DMS114 treated with DMSO at 0.1 percent for 48 hours (cell line): ENCODE measurements around the gene TMEM169.

Experiments used
- DNase-seq: peaks from one replicate; lab custom pipeline; 2025; ENCODE audit not compliant: unreplicated experiment; lab: John Stamatoyannopoulos, UW

TMEM169 gene

DNA sequence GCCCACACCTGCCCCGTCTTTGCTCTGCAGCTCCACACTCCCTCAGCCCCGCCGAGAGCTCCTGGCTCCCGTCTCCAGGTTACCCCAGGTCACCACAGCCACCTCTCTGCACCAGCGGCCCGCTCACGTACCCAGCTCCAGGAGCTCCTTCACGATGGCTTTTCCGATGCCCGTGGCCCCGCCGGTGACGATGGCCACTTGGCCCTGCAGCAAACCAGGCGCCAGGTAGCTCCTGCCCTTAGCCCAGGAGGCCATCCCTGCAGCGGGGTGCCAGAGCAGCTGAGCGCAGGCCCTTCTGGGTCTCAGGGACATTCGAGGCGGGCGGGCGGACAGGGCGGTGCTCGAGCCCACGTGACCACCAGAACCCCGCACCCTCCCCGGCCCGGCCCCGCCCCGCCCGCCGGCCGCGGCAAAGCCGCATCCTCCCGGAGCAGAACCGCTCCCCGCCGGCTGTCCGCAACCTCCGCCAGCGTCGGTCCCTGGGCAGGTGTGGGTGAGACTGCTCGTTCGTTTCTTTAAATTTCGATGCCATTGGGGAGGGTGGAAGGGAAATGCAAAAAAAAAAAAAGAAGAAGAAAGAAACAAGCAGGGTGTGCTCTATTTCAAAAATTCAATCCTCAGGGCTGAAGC is at the start of gene TMEM169, which contains the start of gene PECR:
Gene TMEM169, plus strand, starts transcription at position 433 of the 630 bp plus-strand sequence. CDS start 14,045 bp downstream, outside the sequence.
Gene PECR, minus strand, starts transcription at position 323 of the 630 bp plus-strand sequence. Its CDS starts 68 bp downstream, at position 255.
- DNase-seq, result peak; percentile 36

- DNase-seq, result no peak
Observed at GRCh38 chr2:216031960-216032689, 49.6 kb upstream of the TMEM169 start.

GRCh38 chr2:216033403-216033802 is 48.3 kb upstream of the TMEM169 start:
- no peak for DNase-seq

GRCh38 chr2:216034065-216034464 is 47.7 kb upstream of the TMEM169 start:
- no peak for DNase-seq

DNA sequence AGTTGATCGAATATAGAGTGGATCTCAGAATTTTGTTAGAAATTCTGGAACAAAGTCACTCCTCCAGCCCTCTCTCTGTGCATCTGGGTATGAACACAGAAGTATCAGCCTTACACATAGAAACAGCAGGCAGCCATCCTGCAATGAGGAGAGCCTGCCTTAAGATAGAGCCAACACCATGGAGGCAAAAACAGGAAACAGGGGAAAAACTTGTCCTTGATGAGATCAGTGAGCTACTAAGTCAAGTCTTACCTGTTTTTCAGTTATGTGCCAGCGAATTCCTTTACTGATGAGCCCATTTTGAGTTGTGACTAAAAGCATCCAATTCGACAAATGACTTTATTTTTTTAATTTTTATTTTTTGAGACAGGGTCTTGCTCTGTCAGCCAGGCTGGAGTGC is 41.8 kb upstream of the TMEM169 start:
- DNase-seq, result no peak

DNA sequence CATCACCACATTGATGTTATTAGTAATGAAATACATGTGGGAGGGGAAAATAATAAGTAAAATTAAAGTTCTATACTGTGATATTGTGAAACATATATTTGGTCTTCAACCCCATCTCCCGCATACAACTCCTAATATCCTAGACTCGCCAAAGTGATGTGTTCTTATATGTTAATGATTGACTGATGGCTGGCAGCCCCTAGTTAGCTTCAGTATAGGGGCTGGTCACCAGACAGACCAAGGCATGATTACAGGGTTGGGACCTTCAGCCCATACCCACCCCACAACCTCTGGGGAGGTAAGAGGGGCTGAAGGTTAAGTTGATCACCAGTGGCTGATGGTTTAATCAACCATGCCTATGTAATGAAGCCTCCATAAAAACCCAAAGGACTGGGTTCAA is 40.3 kb upstream of the TMEM169 start:
- DNase-seq, result no peak

- DNase-seq, result no peak
Observed at GRCh38 chr2:216043949-216044348, 37.8 kb upstream of the TMEM169 start.

- no peak for DNase-seq
Observed at GRCh38 chr2:216044883-216045486, 36.7 kb upstream of the TMEM169 start.

DNA sequence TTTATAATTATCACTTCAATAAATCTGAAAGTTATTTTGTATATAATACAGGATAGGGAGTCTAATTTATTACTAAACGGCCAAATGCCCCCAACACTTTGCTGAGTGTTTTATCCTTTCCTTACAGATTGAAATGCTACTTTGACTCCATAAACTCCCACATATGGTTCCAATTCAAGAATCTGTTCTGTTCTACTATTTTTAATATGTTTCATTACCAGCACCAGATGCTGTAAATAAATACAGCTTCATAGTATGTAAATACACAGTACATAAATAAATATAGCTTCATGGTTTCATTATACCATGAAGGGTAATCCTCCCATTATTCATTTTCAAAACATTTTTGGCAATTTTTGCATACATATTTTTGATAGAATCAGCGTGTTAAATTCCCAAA is 34.3 kb upstream of the TMEM169 start:
- no peak for DNase-seq

- DNase-seq, result no peak
Observed at GRCh38 chr2:216049452-216049851, 32.3 kb upstream of the TMEM169 start.

DNA sequence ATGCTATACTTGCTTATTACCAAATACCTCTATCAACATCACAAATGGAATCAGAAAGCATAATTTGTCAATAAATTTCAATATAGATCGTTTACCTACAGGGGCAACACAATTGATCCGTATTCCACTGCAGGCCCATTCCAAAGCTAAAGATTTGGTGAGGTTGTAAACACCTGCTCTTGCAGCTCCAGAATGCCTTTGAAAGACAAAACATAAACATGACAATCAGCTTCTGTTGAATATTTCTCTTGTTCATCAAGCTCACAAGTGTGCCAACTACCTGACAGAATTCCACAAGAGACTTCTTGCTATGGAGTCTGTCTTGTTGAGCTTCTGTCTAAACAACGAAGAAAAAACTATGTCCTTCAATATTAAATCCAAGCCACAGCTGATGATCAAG is 30.4 kb upstream of the TMEM169 start:
- DNase-seq, result no peak

- DNase-seq, result no peak
Observed at GRCh38 chr2:216052420-216052819, 29.3 kb upstream of the TMEM169 start.

GRCh38 chr2:216055680-216056079 is 26.0 kb upstream of the TMEM169 start:
- DNase-seq, result no peak

GRCh38 chr2:216056739-216057138 is 25.0 kb upstream of the TMEM169 start:
- no peak for DNase-seq

- DNase-seq, result no peak
Observed at GRCh38 chr2:216057688-216058193, 24.0 kb upstream of the TMEM169 start.

DNA sequence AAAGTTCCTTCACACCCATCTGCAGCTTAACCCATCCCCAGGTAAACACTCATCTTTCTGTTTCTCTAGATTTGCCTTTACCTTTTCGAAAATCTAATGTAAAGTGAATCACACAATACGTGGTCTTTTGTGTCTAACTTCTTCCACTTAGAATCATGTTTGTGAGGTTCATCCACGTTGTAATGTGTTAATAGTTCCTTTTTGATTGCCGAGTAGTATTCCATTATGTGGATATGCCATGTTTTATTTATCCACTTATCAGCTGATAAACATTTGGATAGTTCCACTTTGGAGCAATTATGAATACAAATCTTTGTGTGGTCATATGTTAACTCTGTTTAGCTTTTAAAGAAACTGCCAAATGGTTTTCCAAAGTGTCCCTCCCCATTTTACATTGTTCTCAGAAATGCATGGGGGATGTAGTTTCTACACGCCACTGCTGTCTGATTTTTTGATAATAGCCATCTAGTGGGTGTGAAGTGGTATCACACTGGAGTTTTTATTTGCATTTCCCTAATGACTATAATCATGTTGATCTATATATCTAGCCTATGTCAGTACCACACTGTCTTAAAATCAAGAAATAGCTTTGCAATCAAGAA is 22.4 kb upstream of the TMEM169 start:
- no peak for DNase-seq

DNA sequence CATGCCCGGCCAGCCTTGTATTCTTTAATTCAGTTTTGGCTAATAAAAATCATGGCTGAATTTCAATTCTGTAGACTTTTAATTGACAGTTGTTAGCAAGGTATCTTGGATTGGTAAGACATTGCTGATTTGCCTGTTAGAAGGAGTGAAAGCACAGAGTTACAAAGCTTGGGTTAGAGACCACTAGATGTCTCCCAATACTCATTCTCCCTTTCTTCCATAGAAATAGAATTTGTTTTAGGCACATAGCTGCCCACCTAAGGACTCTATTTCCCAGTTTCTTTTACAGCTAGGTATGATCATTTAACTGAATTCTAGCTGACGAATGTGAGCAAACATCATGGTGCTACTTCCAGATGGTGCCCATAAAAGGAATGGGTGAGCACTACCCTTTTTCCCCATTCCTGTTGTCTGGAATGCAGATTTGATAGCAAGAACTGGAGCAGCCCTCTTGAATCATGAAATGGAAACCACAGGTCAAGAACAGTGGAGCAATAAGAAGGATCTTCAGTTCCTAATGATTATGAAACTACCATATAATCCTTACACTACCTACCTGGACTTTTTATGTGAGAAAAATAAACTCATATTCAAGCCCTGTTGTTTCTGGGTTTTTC is 17.6 kb upstream of the TMEM169 start:
- DNase-seq, result no peak

DNA sequence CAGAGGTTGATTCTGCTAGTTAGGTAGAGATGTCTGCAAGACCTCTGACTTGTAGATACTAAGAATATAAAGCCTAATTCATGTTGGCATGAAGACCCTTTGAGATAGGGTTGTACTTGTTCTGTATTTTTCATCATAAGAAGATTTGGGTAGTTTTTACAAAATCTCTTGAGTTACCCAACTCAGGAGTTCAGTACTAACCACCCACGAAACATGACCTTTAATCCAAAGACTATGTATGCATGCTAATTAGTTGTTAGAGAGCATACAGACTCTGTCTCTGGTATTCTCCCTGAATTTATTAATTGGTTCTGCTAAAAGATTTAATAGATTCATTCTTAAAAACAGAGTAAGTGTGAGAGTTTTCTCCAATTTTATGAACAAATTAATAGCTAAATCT is 17.1 kb upstream of the TMEM169 start:
- DNase-seq, result no peak

DNA sequence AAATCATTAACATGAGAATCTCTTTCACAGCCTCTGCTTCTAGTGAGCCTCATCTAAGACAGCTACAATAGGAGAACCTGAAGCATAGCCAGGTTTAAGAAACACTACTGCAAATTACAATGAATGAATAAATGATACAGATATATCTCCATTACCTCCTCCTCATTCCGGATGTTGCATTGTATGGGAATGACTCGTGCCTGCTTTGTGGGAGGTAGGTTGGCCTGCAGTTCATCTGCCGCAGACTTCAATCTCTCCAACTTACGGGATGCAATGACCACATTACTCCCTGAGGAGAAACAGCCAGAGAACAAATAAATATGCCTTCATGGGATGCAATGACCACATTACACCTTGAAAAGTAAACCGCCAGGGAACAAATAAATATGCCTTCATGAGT is 15.5 kb upstream of the TMEM169 start:
- DNase-seq, result no peak

GRCh38 chr2:216069028-216069427 is 12.7 kb upstream of the TMEM169 start:
- DNase-seq, result no peak

GRCh38 chr2:216070195-216070594 is 11.5 kb upstream of the TMEM169 start:
- no peak for DNase-seq
